Fibroblast of skin of abdomen (primary cell): ENCODE results near the gene FBXL17.

Experiments
- DNase-seq: peaks from one replicate; pipeline ENCODE4 v3.0.0-alpha.2; 2013

The FBXL17 gene

DNA sequence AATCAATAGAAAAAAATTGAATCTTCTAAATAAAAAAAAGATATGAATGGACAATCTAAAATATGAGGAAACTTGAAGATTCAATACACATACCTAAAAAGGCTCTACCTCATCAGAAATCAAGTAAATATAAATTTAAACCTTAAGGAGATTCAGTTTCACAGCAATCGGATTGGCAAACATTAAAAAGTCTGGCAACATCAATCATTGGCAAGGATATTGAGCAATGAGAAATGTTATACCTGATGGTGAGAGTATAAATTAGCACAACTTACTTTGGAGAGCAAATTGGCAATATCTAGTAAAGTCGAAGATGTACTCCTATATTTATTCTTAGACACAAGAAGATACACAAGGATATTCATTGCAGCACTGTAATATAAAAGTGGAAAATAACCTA lies 436.8 kb downstream of the FBXL17 start:
- DNase-seq = no peak

DNA sequence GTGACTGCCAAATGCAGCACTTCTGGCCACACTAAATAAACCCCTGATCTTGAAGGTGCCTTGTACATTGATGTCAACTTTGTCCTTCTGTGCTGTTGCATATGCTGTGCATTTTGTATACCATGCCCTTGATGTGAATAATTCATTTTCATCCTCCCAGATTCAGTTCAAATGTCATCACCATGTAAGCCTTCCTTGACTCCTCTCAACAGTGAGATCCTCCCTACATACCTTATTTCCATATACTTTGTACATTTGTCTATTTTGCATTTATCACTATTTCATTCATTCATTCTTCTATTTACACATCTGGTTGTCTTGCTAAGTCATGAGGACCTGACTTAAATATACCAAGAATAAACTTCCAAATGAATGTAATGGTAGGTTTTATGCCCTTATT lies 438.0 kb downstream of the FBXL17 start:
- no peak for DNase-seq

DNA sequence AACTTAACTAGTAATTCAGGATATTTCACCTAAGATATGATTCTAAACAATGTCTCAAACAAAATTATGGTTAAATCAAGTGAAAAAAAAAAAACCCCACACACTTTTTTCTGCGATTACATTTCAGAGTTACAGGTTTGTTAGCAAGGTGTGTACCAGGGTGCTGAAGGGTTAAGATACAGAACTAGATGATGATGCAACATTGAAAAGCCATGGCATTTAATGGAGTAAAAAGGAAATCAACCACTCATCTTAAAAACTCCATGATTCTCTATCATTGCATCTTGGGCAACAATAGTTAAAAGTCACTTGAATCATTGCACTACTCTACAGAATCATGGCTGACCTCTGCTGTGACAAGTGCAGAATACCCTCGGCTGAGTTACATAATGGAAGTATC lies 440.9 kb downstream of the FBXL17 start:
- no peak for DNase-seq

DNA sequence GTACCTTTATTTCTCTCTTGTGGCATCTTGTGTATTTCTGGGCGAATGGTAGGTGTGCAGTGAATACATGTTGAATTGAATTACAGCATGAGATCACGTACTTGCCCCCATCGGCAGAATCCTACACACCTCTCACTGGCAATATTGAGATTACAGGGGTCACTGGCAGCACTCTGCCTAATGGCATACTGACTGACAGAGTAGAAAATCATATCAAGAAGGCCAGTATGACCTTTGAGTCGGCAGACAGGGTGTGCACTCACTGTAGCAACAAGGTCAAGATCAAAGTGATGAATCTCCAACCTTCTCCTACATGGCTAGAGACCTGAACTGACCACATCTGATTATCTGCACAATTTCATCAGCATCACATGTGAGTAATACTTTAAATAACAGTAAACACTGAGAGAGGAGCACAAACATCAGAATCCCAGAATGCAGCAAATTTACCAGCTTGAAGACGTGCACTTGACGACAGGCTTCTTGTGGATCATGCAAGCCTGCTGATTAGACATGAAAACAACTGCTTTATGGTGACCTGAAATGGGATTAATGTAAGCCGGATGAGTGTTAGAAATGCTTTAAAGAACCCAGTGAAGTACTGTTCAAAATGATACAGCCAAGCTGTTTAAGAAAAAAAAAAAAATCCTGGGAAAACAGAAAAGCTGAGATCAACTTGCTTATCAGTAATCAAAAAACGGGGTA lies 444.1 kb downstream of the FBXL17 start:
- DNase-seq = no peak

DNA sequence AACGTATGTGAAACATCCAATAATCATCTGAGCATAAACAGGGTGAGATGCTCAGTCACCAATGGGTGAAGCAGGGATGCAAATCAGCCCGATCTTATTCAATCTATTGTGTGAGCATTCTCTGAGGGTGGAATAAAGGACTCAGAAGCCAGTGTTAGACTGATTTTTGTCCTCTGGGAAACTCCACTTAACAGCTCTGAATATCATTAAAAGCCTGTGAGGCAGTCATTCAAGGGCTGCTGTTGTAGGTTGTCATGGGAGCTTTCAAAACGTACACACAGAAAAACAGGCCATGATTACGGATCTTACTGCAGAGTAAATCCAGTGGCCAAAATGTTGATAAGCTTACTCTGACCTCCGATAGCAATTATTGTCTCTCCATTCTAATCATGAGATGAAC lies 444.7 kb downstream of the FBXL17 start:
- no peak for DNase-seq

DNA sequence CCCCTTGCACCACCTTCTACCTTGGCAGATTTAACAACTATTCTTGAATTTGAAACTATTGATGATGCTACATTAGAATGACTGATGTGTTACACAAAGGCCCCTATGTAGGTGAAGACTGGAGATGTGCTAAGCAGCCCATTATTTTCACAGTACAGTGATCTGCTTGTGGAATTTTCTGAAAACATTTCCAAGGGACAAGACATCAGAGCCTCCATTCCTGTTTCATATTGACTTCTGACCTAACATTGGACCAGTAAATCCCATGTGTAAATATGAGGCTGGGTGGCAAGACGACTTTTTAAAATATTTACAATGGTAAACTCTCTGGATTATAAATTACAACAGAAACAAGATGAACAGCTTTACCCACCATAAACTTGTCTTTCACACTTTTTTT lies 445.4 kb downstream of the FBXL17 start:
- DNase-seq = no peak

DNA sequence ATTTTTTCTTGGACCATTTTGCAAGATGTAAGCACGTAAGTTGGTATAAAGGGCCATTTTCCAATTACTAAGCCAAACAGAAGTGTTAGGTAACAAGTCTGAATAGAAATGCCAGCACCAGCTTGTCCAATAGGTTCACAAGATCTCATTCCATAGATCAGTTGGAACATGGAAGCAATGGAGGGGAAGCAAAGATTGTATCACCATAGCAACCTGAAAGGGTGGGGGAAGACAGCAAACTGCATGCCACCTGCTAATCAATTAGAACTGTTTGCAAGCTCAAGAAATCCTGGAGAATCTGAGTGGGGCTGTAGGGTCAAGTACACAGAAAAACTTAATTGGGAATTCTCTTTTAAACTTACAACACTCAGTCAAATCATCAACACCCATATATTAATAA lies 446.3 kb downstream of the FBXL17 start:
- DNase-seq = no peak

DNA sequence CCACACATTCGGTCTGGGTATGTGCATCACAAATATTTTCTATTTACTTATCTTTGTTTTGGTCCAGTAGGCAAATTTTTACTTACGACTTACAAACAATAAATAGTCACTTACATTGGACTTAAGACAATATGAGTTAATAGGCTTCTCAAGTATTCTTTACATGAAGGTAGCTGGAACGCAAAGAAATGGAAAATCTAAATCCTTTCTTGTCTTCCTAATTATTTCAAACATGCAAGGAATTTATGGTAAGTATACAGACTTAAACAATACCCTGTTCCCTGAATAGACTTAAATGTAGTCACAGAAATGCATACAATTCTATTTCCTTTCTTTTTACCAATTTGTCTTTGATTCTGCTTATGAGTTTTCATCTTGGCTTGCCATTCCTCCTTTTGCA lies 448.6 kb downstream of the FBXL17 start:
- DNase-seq = no peak

DNA sequence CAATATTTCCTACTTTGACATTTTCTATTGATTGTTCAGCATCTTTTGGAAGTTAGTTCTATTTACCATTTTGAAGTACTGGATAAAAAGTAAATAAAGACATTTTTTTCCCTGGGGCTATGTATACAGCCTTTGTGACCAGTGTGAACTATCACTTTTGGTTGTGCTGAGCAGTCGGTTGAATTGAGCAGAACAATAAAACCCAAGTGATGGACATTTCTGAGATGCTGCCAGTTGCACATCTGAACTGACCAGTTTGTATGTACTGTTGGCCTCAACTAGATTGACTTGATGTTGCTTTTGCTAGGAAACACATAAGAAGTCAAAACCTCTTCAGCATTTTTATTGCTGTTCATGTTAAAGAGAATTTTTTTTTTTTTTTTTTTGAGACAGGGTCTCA lies 451.0 kb downstream of the FBXL17 start:
- no peak for DNase-seq

DNA sequence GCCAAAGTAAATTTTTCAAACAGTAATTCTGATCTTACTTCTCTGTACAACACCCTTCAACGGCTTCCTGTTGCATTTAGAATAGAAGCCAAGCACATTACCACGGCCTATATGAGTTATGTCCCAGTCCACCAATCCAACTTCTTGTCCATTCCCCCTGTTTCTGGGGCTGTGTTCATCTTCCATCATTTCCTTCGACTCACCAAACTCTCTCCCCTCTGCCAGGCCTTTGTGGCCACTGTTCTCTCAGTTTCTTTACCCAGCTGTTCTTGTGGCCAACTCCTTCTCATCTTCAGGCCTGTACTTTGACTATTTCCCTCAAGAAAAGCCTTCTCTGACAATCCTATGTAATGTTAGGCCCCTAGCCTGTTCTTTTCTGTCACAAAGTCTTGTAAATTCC lies 451.8 kb downstream of the FBXL17 start:
- peak; percentile 10 for DNase-seq

DNA sequence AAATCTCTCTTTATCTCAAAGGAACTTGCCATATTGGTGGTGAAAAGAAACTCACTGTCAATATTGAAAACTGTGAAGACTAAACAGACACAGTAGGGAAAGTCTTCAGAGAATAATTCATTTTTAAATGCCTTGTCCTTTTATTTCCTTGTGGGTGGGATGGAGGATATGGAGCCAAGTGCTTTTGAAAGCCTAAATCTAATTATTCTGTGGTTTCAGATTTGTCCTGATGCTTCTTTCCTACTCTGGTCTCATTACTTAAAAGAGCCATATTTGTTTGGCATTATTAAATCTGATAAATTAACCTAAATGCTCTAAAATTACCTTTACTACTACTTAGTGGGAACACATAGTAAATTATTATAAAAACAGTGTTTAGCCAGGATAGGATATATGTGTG lies 452.8 kb downstream of the FBXL17 start:
- DNase-seq = no peak

DNA sequence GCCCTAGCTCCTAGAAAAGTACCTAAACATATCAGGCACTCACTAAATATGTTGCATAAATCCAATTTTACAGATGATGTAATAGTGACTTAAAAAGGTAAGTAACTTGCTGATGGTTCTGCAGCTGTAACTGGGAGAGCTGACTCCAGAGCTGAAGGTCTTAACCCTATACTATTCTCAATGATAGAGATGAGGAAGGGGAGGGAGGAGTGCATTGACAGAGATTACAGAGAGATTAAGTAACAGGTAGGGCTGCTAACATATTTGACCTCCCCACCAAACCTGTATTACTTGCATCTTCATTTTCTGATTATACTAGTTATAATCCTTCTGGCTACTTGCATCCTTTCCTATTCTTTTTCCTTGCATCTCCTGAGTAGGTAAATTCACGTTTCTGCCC lies 455.8 kb downstream of the FBXL17 start:
- DNase-seq = no peak

DNA sequence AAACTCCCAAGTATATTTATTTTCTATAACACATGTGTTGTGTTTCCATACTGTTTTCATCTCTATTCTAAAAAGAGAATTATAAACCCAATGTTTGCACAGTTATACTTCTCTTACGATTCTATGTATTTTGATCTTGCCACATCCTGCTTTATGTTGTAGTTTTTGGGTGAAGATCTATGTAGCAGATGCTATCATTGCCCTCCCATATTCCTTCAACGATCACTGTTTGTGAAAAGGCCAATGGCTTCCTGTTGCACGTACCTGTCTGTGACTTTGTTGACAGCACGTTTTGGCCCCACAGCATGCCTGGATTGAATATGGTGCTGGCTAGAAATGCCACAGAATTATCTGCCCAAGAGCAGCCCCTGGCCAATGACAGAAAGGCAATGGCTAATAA lies 456.7 kb downstream of the FBXL17 start:
- no peak for DNase-seq

DNA sequence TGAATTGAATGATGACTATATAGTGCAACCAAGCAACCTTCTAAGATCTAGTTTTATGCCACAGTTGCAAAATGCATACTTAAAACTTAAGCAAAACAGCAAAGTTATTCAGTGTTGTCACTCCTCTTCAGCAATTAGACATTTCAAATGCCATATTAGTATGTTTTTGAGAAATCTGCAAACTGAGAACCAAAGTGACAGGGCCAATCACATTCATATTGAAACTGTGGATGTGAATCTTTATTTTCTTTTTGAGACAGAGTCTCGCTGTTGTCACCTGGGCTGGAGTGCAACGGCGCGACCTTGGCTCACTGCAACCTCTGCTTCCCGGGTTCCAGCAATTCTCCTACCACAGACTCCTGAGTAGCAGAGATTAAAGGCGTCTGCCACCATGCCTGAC lies 461.9 kb downstream of the FBXL17 start:
- no peak for DNase-seq

DNA sequence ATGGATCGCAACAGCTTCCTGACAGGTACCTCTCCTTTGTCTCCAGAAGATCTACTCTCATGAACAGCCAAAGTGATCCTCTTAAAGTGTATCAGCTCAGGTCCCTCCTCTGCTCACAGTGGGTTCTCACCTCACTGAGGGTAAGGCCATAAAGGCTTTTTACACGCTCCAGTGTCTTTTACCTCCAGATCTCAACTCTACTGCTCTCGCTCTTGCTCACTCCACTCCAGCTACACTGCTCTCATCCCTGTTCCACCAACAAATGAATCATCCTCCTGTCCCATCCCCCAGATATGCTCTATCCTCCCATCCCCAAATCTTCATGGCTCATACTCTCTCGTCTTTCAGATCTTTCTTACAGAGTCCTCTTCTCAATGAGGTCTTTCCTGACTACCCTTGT lies 462.5 kb downstream of the FBXL17 start:
- no peak for DNase-seq

DNA sequence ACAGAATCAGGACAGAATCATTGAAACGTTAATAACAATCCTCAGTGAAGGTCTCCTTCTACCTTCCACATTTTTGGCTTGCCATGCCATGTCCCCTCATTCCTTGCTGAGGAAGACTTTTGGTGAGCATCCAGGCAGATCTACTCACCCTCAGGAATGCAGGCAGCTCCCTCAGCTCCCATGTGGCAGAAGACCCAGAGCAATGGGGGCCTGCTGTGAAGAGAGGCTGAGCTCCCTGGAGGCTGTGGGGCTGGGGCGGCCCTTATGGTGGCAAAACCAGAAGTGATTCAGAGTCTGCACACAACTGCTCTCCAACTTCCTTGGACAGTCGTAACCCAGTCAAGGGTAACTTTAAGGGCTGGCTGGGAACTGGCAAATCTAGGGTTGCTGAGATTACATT lies 463.9 kb downstream of the FBXL17 start:
- peak; percentile 21 for DNase-seq

DNA sequence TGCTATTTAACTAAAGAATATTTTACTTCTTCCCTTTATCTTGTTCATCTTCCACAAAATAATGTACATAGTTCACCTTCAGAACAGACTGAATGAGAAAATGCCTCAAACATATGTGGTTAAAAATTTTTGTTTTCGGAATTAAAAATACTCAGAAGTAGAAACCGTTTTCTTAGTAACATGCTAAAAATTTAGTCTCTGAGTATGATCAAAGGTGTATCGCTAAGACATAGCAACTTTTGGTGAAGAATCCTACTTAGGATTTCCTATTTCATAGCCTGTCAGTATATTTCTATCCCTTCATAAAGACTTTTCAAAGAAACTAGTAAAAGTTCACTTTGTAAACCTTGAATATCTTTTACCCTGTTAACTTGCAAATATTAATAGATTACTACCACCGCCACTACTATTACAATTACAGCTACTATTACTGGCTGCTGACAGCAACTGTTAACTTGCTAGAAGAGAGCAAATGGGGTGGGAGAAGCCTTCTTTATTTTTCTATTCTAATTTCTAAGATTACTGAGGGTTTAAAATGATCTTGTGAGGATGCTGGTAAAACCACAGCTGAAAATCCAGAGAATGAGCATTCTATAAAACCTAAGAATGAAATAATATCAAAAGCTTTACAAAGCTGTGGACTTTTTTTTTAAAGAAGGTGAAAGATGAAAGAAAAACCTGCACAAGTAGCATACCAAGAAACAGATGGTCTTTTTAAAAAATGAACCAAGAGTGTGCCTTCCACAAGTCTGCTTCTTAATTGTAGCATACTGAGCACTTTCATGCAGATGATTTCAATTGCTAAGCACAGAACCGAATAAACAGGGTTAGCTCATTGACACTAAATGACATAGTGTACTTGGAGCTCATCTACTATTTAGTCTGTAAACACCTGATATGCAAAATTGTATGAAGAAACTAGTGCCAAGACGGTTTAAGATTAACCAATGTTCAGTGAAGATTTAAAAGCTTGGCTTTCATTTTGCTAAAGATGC lies 464.9 kb downstream of the FBXL17 start:
- DNase-seq = no peak

DNA sequence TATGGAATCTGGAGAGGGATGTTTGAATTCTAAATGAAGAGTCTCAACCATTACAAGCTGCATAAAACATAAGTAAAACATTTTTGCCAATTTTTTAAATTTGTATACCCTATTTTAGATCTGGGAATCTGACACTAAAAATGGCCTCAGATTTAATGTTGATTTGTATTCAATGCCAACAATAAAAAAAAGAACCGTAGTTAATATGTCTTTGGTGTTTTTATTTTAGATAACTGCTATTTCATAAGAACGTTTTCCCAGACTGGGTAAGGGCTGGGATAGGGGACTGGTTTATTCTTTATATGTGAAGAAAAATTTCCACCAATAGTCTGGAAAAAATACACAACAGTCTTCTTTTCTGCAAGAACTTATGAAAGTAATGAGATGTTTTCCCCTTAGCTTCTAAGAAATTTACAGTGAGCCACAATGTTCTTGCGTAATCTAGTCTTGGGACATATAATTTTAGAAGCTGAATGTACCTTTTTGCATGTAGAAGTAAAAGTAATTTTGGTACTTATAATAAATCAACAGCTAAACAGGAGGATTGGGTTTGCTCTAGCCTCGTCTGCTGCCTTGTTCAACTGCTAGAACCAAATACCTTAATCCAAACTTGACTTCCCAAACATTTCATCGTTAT lies 466.6 kb downstream of the FBXL17 start:
- no peak for DNase-seq

DNA sequence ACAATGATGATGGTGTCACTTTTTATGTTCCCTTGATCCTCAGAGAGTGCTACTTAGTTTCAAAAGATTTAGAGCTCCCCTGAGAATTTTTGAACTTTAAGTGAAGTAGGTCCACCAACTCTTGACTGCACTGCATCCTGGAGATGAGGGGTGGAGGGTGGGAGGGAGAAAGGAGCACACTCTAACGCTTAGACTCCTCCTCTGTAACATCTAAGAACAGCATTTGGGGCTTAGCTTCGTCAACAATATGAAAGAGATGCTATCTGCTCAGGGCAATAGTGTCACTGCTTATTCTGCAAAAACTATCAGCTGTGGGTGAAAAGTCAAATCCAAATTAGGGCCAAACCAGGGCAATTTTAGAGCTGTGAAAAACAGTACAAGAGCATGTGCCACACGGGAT lies 468.4 kb downstream of the FBXL17 start:
- no peak for DNase-seq

DNA sequence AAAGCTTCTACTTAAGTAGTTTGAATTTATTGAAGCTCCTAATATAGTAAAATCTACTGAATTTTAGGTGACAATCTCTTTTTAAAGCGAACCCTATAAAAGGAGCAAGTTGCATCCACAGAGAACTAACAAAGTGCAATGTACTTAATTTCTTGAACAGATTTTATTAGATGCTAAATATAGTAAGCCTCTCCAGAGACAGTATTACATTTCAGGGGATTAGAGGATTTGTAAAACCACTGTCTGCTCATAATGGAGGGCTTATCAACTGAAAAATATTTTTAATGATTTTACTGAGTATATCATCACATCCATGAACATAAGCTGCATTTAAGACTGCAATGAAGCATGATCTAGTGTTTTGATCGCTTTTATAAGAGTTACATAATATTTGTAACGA lies 481.2 kb downstream of the FBXL17 start:
- no peak for DNase-seq

DNA sequence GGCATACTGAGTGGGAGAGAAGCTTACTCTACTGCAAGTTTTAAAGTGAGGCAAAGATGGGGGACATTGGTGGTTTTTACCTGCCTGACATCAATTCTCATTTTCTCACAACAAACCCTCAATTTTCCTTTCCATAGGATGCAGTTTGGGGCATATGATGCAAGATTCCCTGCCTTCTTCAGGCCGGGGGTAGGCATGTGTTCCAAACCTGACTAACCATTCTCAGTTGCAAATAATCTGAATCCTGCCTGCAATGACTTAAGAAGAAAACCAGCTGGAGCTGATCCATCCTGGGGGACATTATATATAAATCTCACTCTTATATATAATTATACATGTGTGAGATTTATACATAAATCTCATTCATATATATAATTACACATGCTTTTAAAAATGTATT lies 487.5 kb downstream of the FBXL17 start:
- peak; percentile 30 for DNase-seq

DNA sequence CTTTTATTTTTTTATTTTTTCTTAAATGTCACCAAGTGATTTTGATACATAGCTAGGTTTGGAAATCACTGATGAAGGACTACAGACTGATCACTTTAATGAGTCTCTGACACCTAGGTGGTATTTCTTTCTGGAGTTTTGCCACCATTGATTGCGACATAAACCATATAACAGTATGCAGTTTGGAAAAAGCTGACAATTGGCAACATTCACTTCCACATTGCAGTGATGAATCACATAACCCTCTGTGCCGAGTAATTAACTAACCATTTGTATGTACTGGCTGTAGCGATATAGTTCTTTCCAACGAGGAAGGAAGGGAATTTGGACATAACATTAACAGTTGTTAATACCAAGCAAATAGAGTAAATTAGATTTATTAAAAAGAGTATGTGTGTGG lies 488.3 kb downstream of the FBXL17 start:
- peak; percentile 73 for DNase-seq

DNA sequence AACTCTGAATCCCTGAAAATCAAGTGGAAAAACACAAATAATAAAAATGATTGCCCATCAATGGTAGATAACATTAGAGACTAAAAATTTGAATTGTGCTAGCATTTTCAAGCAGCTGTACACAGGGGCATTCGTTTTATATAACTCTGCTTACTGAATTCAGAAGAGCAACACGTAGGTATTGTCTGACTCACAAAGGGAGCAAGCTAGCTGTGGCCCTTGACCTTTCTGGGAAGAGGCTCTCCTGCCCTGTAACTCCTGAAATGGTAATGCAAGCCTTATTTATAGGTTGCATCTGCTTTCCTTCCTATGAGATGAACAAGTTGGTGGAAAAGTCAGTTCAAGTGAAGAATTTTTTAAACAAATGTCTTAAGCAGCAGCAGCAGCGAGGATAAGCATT lies 492.5 kb downstream of the FBXL17 start:
- DNase-seq = no peak

DNA sequence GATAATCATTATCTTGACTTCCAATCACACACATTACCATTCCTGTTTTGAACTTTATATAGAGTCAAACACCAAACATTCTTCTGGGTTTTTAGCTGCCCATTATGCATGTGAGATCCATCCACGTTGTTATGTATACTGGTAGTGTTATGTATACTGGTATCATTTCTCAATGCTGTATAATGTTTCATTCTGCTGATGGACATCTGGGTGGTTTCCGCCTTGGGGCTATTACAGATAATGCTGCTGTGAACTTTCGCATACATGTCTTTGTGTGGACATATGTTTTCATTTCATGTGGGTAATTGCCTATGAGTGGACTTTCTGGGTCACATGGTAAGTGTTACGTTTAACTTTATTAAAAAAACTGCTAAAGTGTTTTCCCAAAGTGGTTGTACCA lies 493.4 kb downstream of the FBXL17 start:
- DNase-seq = no peak
